Activated CD4-positive, alpha-beta memory T cell treated with anti-CD3 and anti-CD28 coated beads for 36 hours (primary cell): ENCODE measurements around the gene TBX2. TPM values are rescaled to one million over a fixed set of nuclear protein-coding genes. Genes with fewer than 3 reads are reported as not detected.
A peak's percentile ranks its signal among the peaks of the same experiment; 100 is the strongest.
"Not testable (repeated sequence)": the region's sequence is repeated elsewhere in the genome, so short reads cannot be mapped to it uniquely, and the experiment has no call there.

Experiments used
- CTCF ChIA-PET: fragments of 350-600 bp; sonication (Branson Sonifier 250); formaldehyde crosslinking; loops from one replicate; lab custom pipeline; 2021; ENCODE audit warnings: antibody characterized with exemption, inconsistent platforms; lab: Charles Lee
- POLR2A ChIA-PET: fragments of 350-600 bp; sonication (Branson Sonifier 250); formaldehyde crosslinking; loops from one replicate; lab custom pipeline; 2021; ENCODE audit warnings: antibody characterized with exemption; lab: Charles Lee
- DNase-seq: peaks from one replicate; pipeline ENCODE4 v3.0.0-alpha.2; 2020
- H3K27ac Mint-ChIP-seq: one replicate; pipeline ENCODE4 v1.8.0; 2021; ENCODE audit warnings: mixed read lengths
- H3K27me3 Mint-ChIP-seq: one replicate; pipeline ENCODE4 v1.8.0; 2021; ENCODE audit warnings: mixed read lengths
- H3K36me3 Mint-ChIP-seq: one replicate; pipeline ENCODE4 v1.8.0; 2021; ENCODE audit warnings: mixed read lengths
- H3K4me1 Mint-ChIP-seq: one replicate; pipeline ENCODE4 v1.8.0; 2021; ENCODE audit warnings: low read depth, mixed read lengths
- H3K4me3 Mint-ChIP-seq: one replicate; pipeline ENCODE4 v1.8.0; 2021; ENCODE audit warnings: mild to moderate bottlenecking, mixed read lengths
- H3K9me3 Mint-ChIP-seq: one replicate; pipeline ENCODE4 v1.8.0; 2021; ENCODE audit warnings: mixed read lengths
- intact Hi-C: fragments of 100-400 bp; cut with micrococcal nuclease; formaldehyde crosslinking; loops from one replicate; pipeline ENCODE4 v1.15.1; 2023
- total RNA-seq, 2 experiments: library from RNA; stranded (reverse); gene quantifications; one replicate each; pipeline ENCODE4 v1.2.3, GENCODE V29; 2021

TBX2 gene
- under 1 TPM in 1 of 2 experiments, not detected in 1; 0.05 TPM for total RNA-seq

DNA sequence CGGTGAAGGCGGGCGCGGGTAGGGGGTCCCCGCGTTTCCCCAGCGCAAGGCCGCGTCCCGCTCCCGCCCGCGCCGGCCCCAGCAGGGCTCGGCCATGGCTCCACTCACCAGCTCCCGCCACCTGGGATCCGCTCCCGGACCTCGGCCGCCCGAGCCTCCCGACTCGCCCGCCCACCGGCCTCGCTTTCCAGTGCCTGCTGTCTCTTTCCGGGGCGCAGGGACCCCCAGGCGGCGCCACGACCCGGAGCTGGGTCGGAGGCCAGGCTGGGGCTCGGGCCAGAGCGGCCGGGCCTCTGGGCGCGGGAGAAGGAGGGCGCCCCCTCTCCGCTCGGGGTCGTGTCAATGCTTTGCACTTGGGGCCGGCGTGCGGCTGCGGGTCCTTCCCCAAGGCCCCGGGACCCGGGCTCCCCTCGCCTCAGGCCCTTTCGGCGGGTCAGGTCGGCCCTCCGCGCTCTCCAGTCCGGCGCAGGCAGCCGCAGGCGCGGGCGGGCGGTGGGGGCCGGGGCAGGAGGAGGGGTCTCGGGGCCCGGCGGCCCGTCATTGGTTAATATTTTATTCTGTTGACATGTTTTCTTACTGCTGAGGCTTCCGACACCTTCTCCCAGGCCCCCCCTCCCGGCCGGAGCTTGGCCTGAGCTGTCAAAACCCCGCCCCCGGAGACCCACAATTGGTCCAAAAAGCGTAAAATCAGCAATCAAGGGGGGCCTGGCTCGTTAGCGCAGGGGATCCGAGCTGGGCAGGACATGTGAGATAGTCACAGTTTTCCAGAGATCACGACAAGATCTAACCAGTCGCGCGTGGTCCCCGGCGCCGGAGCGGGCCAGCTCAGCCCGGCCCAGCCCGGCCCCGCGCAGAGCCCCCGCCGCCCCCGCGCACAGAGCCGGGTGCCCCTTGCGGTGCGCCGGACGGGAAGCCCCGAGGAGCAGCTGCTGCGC, at the start of gene TBX2:
TSS of gene TBX2 (plus strand) at position 713 of the 935 bp plus-strand sequence. CDS start 334 bp downstream, outside the sequence.
- Mint-ChIP-seq H3K4me3 (peak within 1 kb of the TSS; percentile 57), H3K27ac (no peak within 1 kb of the TSS), H3K4me1 (peaks cover 39% of the 10 kb centered on the region), H3K27me3 (peaks cover 61% of the 10 kb centered on the region), H3K9me3 (no peaks in the 10 kb centered on the region), H3K36me3 (no peaks in the 10 kb centered on the region)
- ChIA-PET CTCF (interaction anchor here (0.9 to 1.5 kb wide), 4 partner anchors 10 to 428 kb away, joined by 3 to 4 read pairs (median 3); no protein-coding TSS in a partner anchor), POLR2A (no interaction called here)
- no peak for DNase-seq
- intact Hi-C loops = no loop called here

DNA sequence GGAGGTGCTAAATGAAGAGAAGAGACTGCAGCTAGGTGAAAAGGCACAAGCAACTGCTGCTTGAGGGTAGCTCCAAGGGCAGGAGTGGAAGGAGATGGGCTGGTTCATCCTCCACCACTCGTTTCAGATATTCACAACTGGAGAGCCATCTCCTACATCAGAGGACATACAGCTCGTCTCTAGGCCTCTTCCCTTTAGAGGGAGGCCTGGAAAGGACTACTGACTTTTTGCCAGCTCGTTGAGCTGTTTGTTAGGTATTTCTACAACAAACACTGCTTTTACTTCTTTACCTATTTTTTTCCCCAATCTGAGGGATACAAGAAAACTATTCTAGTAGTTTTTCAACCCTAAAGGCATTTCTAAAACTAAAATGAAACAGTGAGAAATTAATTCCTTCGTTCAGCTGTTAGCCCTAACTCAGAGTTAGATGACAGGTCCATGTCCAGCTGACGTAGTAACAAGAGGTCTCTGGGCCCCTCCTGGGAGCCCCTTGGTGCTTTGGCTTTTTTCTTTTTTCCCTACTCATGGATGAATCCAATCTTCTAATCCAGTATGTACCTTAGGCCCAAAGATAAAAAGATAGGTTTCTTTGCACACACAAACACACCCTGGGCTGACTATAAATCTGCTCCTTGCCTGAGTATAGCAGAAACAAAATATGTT, 47.8 kb upstream of the TBX2 start:
- H3K9me3 Mint-ChIP-seq = no peaks in the 10 kb centered on the region
- no peak for DNase-seq
- ChIA-PET CTCF (interaction anchor here (0.9 kb wide), 1 partner anchor 631 kb away, joined by 3 read pairs; no protein-coding TSS in a partner anchor), POLR2A (interaction anchor here (0.6 kb wide), 1 partner anchor 481 kb away, joined by 3 read pairs; no protein-coding TSS in a partner anchor)
- no peaks in the 10 kb centered on the region for H3K4me1 Mint-ChIP-seq
- no peaks in the 10 kb centered on the region for H3K27me3 Mint-ChIP-seq
- intact Hi-C loops = no loop called here
- H3K4me3 Mint-ChIP-seq = no peak overlapping the region
- H3K27ac Mint-ChIP-seq = no peak overlapping the region
- H3K36me3 Mint-ChIP-seq = no peaks in the 10 kb centered on the region

- CTCF ChIA-PET = no interaction called here
- no peaks in the 10 kb centered on the region for H3K27me3 Mint-ChIP-seq
- no peak for DNase-seq
- H3K9me3 Mint-ChIP-seq = no peaks in the 10 kb centered on the region
- no peaks in the 10 kb centered on the region for H3K4me1 Mint-ChIP-seq
- no peak overlapping the region for H3K4me3 Mint-ChIP-seq
- H3K36me3 Mint-ChIP-seq = no peaks in the 10 kb centered on the region
- intact Hi-C loops = no loop called here
- H3K27ac Mint-ChIP-seq = no peak overlapping the region
- POLR2A ChIA-PET = interaction anchor here (0.6 kb wide), 1 partner anchor 482 kb away, joined by 3 read pairs; no protein-coding TSS in a partner anchor
Measured at GRCh38 chr17:61352408-61352770, 47.3 kb upstream of the TBX2 start.

GRCh38 chr17:61352781-61353491, 46.7 kb upstream of the TBX2 start:
- no peaks in the 10 kb centered on the region for H3K36me3 Mint-ChIP-seq
- intact Hi-C loops = no loop called here
- ChIA-PET POLR2A (no interaction called here), CTCF (no interaction called here)
- no peaks in the 10 kb centered on the region for H3K4me1 Mint-ChIP-seq
- no peak overlapping the region for H3K27ac Mint-ChIP-seq
- DNase-seq = no peak
- H3K27me3 Mint-ChIP-seq = no peaks in the 10 kb centered on the region
- H3K9me3 Mint-ChIP-seq = no peaks in the 10 kb centered on the region
- H3K4me3 Mint-ChIP-seq = no peak overlapping the region

DNA sequence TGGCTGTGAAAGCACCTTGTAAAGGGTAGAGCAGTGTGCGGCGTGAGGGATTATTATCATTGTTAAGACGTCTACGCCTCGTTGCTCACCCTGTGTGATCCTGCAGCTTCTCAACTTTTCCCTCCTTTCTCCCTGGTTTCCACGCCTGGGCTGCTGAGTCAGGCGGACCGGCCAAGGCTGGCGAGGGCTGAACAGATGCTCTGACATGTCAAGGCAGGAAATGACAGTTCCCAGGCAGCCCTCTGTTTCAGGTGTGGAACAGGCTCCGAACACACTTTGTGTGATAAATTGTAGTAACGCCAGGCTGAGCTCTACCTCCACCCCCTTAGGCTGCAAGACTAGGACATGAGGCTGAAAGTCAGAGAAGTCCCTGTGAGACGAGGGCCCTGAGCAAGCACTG, 46.0 kb upstream of the TBX2 start:
- CTCF ChIA-PET = no interaction called here
- no peak for DNase-seq
- H3K9me3 Mint-ChIP-seq = no peaks in the 10 kb centered on the region
- POLR2A ChIA-PET = no interaction called here
- no peaks in the 10 kb centered on the region for H3K4me1 Mint-ChIP-seq
- intact Hi-C loops = no loop called here
- no peaks in the 10 kb centered on the region for H3K27me3 Mint-ChIP-seq
- H3K27ac Mint-ChIP-seq = no peak overlapping the region
- H3K4me3 Mint-ChIP-seq = no peak overlapping the region
- no peaks in the 10 kb centered on the region for H3K36me3 Mint-ChIP-seq

GRCh38 chr17:61354895-61355874, 44.5 kb upstream of the TBX2 start:
- no peak overlapping the region for H3K4me3 Mint-ChIP-seq
- no peak for DNase-seq
- no peaks in the 10 kb centered on the region for H3K9me3 Mint-ChIP-seq
- no peaks in the 10 kb centered on the region for H3K4me1 Mint-ChIP-seq
- CTCF ChIA-PET = interaction anchor here (0.5 kb wide), 1 partner anchor 196 kb away, joined by 3 read pairs; no protein-coding TSS in a partner anchor
- no peak overlapping the region for H3K27ac Mint-ChIP-seq
- no peaks in the 10 kb centered on the region for H3K27me3 Mint-ChIP-seq
- POLR2A ChIA-PET = interaction anchor here (0.6 kb wide), 1 partner anchor 26 kb away, joined by 3 read pairs; no protein-coding TSS in a partner anchor
- intact Hi-C loops = no loop called here
- no peaks in the 10 kb centered on the region for H3K36me3 Mint-ChIP-seq

GRCh38 chr17:61357061-61357460, 42.6 kb upstream of the TBX2 start:
- POLR2A ChIA-PET, H3K36me3 Mint-ChIP-seq, intact Hi-C loops, DNase-seq, H3K27me3 Mint-ChIP-seq, H3K4me1 Mint-ChIP-seq, H3K4me3 Mint-ChIP-seq, H3K27ac Mint-ChIP-seq, H3K9me3 Mint-ChIP-seq: not testable (repeated sequence)
- CTCF ChIA-PET = interaction anchor here (0.6 kb wide), 1 partner anchor 386 kb away, joined by 4 read pairs; no protein-coding TSS in a partner anchor

GRCh38 chr17:61359513-61359912, 40.1 kb upstream of the TBX2 start:
- H3K36me3 Mint-ChIP-seq, H3K27ac Mint-ChIP-seq, H3K27me3 Mint-ChIP-seq, H3K4me1 Mint-ChIP-seq, DNase-seq, H3K4me3 Mint-ChIP-seq, H3K9me3 Mint-ChIP-seq: not testable (repeated sequence)
- ChIA-PET CTCF (interaction anchor here (0.9 to 2.2 kb wide), 4 partner anchors 34 to 639 kb away, joined by 3 to 13 read pairs (median 6); no protein-coding TSS in a partner anchor), POLR2A (interaction anchor here (0.5 kb wide), 1 partner anchor 397 kb away, joined by 3 read pairs; no protein-coding TSS in a partner anchor)
- intact Hi-C loops = loop anchor here (1.0 kb wide), 1 partner anchor 357 kb away; no protein-coding TSS in a partner anchor

- DNase-seq = no peak
- Mint-ChIP-seq H3K27me3 (no peaks in the 10 kb centered on the region), H3K36me3 (no peaks in the 10 kb centered on the region), H3K4me1 (no peaks in the 10 kb centered on the region), H3K27ac (no peak overlapping the region), H3K4me3 (no peak overlapping the region), H3K9me3 (no peaks in the 10 kb centered on the region)
- POLR2A ChIA-PET = no interaction called here
- intact Hi-C loops = no loop called here
- CTCF ChIA-PET = interaction anchor here (0.9 to 2.2 kb wide), 2 partner anchors 389 to 640 kb away, joined by 3 to 13 read pairs; no protein-coding TSS in a partner anchor
Measured at GRCh38 chr17:61360318-61360943, 39.2 kb upstream of the TBX2 start.

- POLR2A ChIA-PET = no interaction called here
- H3K27ac Mint-ChIP-seq = no peak overlapping the region
- no peaks in the 10 kb centered on the region for H3K27me3 Mint-ChIP-seq
- no peaks in the 10 kb centered on the region for H3K9me3 Mint-ChIP-seq
- DNase-seq = no peak
- H3K4me3 Mint-ChIP-seq = no peak overlapping the region
- no peaks in the 10 kb centered on the region for H3K36me3 Mint-ChIP-seq
- H3K4me1 Mint-ChIP-seq = no peaks in the 10 kb centered on the region
- intact Hi-C loops = no loop called here
- CTCF ChIA-PET = no interaction called here
Measured at GRCh38 chr17:61361084-61361483, 38.6 kb upstream of the TBX2 start.
